ENCODE results near the gene NFYA.
"Not testable (repeated sequence)": the region's sequence is repeated elsewhere in the genome, so short reads cannot be mapped to it uniquely, and the experiment has no call there.

Gene NFYA

GRCh38 chr6:41073968-41074691 is 1.4 kb downstream of the NFYA start:
- no peak for DNase-seq

- no peak for DNase-seq
These were observed 2.1 kb downstream of the NFYA start for GRCh38 chr6:41074692-41075436.

DNA sequence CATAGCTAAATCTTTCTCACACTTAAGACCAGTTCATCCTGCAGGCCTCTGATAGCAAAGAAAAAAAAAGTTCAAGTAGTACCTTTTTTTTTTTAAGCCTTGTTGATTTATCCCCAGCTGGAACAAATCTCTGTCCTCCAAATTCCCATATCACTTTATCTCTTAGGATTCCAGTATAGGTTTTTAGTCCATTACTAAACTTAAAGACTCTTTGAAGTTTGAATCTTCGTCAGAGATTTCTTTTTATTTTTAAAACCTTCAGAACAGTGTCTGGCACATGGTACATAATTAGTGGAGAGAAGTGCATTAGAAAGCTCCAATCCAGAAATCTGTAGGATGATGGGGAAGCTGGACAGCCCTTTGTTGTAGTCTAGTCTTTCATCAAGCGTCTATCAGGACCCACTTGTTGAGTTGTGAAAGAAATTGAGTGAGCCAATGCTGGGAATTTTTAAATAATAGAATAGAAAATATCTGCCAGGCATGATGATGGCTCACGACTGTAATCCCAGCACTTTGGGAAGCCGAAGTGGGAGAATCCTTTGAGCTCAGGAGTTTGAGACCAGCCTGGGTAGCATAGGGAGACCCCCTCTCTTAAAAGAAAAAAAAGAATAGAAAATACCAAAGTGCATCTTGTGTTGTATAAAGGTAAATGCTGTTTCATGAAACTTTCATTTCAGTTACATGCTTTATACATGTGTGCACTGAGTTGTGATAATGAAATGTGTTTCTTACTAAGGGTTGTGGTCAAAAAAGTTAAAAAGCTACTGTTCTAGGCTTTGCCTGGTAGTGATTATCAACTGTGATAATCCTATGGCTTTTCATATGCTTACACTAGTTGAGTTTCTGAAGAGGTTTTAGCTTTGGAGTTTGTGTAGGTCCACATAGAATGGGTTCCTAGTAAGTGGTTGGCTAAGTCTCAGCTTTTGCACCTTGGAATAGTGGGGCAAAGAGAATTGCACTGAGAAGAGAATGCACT is 3.2 kb downstream of the NFYA start:
- no peak for DNase-seq

DNA sequence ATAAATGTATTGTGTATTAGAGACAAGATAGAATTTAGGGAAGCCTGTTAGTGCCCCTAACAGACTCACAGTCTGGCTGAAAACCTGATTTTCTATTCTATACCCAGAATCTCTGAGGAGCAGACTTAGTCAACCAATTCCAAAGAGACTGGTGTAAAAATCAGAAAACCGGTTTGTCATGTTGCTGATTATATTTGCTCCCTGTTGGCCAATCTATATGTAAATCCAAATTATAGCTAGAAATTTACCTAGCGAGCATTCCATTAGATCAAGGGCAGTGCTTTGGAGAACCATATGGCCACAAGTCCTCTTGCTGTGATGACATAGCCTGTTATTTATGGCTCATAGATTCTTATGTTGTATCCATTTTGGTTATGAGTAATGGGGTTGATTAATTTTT is 4.8 kb downstream of the NFYA start:
- DNase-seq: no peak

- DNase-seq: no peak
These were observed 5.3 kb downstream of the NFYA start for GRCh38 chr6:41078101-41078500.

DNA sequence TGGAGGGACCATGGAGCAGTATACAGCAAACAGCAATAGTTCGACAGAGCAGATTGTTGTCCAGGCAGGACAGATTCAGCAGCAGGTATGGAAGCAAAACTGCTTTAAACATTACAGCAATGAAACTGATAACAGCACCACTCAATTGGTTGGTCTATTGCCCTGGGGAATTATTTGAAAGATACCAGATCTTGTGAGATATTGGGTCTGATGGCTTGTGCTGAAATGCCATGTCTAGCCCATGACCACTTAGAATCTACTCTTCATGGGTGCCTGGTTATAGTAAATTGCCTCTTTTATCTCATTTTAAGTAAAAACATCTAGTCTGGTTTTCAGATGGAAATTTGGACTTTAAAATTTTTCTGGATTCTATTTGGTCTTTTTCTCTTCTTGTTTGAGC is 6.3 kb downstream of the NFYA start:
- DNase-seq: no peak

- no peak for DNase-seq
These were observed 7.8 kb downstream of the NFYA start for GRCh38 chr6:41080621-41081020.

GRCh38 chr6:41083072-41083471 is 10.3 kb downstream of the NFYA start:
- DNase-seq: no peak

DNA sequence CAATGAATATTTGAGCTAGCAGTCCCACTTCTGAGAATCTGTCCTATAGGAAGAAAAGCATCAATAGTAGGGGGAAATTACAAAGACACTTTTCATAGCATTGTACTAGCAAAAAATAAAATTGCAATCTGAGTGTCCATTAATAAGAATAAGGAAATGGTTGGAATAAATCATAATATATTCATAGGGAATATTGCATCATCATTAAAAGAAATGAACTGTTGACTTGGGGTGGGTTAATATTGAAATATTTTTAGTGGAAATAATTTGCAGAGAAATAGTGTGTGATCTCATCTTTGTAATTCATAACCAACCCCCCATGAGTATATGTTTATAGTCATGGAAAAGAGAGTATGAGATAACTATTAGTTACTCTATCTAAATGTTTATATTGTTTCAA is 12.4 kb downstream of the NFYA start:
- no peak for DNase-seq

DNA sequence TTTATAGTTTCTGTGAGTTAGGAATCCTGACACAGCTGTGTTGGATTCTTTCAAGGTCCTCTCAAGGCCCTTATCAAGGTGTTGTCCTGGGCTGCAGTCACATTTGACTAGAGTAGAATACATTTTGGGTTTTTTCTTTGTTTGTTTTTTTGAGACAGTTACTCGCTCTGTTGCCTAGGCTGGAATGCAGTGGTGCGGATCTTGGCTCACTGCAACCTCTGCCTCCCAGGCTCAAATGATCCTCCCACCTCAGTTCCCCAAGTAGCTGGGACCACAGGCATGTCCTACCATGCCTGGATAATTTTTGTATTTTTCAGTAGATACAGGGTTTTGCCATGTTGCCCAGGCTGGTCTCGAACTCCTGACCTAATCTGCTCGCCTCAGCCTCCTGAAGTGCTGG is 15.7 kb downstream of the NFYA start:
- DNase-seq: no peak

- DNase-seq: no peak
These were observed 18.3 kb downstream of the NFYA start for GRCh38 chr6:41090841-41091761.

DNA sequence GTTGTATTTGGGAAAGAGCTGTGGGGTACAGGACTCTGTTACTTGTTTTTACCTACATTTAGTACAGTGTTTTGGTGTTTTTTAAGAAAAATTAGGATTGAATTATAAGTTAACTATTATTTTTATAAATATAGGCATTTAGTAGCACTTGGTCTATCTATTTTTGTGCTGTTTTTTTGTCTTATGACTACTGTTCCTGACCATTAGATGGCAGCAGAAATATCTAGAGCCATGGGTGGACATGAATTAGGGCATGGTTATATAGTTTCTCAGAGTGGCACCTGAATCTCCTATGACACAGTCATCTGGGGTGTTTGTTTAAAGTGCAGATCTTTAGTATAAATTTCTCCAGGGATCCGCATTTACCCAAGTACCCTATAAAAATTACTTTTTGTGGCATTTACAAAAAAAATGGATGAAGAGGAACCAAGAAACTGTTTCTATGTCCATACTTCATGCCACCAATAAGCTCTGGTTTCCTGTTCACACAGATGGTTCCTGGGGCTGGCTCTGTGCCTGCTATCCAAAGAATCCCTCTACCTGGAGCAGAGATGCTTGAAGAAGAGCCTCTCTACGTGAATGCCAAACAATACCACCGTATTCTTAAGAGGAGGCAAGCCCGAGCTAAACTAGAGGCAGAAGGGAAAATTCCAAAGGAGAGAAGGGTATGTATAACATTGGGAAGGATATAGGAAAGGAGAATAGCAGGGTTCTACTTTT is 19.8 kb downstream of the NFYA start:
- no peak for DNase-seq

GRCh38 chr6:41093729-41094128 is 21.0 kb downstream of the NFYA start:
- DNase-seq: no peak

DNA sequence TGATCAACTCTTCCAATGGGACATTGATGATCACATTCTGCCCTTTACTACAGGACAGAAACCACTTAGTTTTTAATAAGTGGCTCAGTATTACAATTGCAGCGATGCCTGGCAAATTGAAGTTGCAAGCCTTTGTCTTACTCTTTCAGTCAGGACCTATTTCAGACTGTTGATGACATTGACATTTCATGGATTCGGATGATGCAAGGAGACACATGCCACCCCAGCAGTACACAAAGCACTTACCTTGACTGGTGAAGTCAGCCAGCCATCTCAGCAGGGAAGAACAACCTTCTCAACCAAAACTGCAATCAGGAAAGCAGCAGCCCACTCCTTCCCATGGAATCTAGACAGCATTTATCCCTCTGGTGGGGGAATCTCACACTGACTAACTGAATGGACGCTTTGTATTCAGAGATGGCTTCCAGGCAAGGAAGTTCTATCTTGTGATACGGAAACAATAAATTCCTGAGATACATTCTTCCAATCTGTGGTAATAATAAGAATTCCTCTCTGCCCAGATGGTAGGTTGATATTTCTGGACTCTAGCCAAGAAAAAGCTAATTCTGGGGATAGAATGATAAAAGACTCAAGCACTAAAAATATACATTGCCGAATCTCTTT is 24.8 kb downstream of the NFYA start:
- DNase-seq: no peak

DNA sequence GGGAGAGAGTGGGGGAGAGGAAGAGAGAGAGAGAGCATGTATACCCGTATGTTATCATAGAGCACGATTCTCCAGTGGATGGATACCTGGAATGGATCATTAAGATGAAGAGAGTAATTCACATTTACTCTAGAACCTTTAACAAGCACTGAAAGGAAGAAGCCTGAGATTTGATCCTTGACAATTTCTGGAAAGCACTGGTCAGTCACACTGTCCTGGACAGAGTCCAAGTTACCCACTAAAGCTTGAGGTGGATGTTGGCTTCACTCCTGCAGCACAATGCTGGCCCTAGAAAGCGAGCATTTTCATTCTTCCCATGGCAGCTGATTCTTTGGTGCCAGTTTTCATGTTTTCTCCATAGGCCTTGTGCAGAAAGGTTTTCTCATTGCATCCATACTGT is 25.6 kb downstream of the NFYA start:
- DNase-seq: no peak

DNA sequence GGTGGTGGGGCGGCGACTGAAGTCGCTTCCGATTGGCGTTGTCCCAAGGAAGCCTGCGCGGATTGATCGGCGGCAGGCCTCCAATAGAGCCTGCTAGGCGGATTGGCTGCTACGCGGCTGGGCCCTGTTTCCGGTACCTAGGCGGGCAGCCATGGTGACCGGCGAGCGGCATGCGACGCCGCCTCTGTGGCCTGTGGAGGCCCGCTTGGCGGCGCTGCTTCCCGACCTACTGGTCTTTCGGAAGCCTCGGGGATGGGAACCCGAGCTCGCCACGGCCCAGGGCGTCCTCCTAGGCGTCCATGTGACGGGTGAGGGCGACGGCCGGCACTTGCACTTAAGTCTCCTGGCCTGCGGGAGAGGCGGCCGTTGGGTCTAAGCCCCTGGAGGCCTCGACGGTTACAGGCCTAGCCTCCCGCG is 28.1 kb downstream of the NFYA start:
- DNase-seq: peak; percentile 36

- no peak for DNase-seq
These were observed 31.1 kb downstream of the NFYA start for GRCh38 chr6:41103847-41104246.

GRCh38 chr6:41111017-41111416 is 38.2 kb downstream of the NFYA start:
- DNase-seq: no peak

GRCh38 chr6:41115027-41115426 is 42.3 kb downstream of the NFYA start:
- DNase-seq: not testable (repeated sequence)

DNA sequence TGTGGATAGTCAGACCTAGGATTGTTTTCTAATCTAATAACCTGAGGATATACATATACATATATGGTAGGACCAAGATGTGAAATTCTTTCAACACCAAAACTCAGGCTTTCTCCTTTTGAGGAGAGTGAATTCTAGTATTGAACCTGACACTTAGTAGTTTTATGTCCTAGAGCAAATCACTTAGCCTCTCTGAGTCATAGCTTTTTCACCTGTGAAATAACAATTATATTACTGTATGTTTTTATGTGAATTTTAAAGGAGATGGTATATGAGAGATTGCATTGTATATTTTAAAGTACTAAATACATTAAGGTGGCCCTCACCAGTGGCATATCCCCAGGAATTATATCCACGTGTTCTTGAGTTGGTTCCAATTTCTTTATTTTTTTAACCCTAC is 46.7 kb downstream of the NFYA start:
- DNase-seq: no peak

- DNase-seq: no peak
These were observed 47.3 kb downstream of the NFYA start for GRCh38 chr6:41120058-41120457.
